Gastrocnemius medialis (tissue), 4 donors: ENCODE data around the gene AP5S1. TPM values are rescaled to one million over a fixed set of nuclear protein-coding genes. Genes with fewer than 3 reads are reported as not detected.

ENCODE experiments used
- ATAC-seq, 2 donors: fragments of 150-250 bp; one replicate each; pipeline ENCODE4 v1.9.1; 2016
- DNase-seq, 2 donors: peaks; one replicate each; pipeline ENCODE4 v3.0.0-alpha.2; 2019
- H3K27ac ChIP-seq, 4 donors: fragments of 200-600 bp; sonication (generic); 1 replicate in 1 of 4; 2 replicates in 3 of 4; pipeline ENCODE4 v1.5.1; 2016 to 2018; ENCODE audit warnings: mild to moderate bottlenecking in 2 of 4, moderate library complexity in 1 of 4
- H3K27me3 ChIP-seq, 3 donors: fragments of 200-600 bp; sonication (generic) in 2 of 3; 1 replicate in 1 of 3; 2 replicates in 2 of 3; pipeline versions ENCODE4 v1.5.1 to v1.6.0; 2016 to 2019; ENCODE audit warnings: mild to moderate bottlenecking in 1 of 3, moderate library complexity in 1 of 3
- H3K36me3 ChIP-seq, 2 donors: fragments of 200-600 bp; sonication (generic) in 1 of 2; one replicate each; pipeline ENCODE4 v1.5.1; 2017 to 2018
- H3K4me1 ChIP-seq, 2 donors: fragments of 200-600 bp; sonication (generic) in 1 of 2; one replicate each; pipeline ENCODE4 v1.5.1; 2016 to 2017; ENCODE audit warnings: mild to moderate bottlenecking in 2 of 2
- H3K4me3 ChIP-seq, 4 donors: fragments of 200-600 bp; sonication (generic) in 3 of 4; 1 replicate in 1 of 4; 2 replicates in 3 of 4; pipeline ENCODE4 v1.5.1; 2016 to 2019; ENCODE audit warnings: mild to moderate bottlenecking in 2 of 4
- H3K9me3 ChIP-seq, 3 donors: fragments of 200-600 bp; sonication (generic) in 2 of 3; 1 replicate in 1 of 3; 2 replicates in 2 of 3; pipeline ENCODE4 v1.5.1; 2016 to 2019
- POLR2A ChIP-seq, 2 donors: fragments of 450-650 bp; IDR thresholded peaks; one replicate each; pipeline ENCODE4 v1.6.1; 2017; ENCODE audit warnings: antibody characterized with exemption in 2 of 2, mild to moderate bottlenecking in 2 of 2, moderate library complexity in 2 of 2
- in situ Hi-C, 4 donors: fragments of 200-750 bp; cut with MboI; loops; one replicate each; pipeline versions ENCODE4 v1.15.0 to v1.8.0; 2017; ENCODE audit warnings: low sequenced_read_pairs in 4 of 4
- intact Hi-C: fragments of 100-400 bp; cut with DNase I; formaldehyde crosslinking; loops from one replicate; pipeline ENCODE4 v1.15.1; 2023; ENCODE audit warnings: low total_unique reads
- total RNA-seq, 4 donors: library from RNA; depleted of rRNA; stranded (reverse); fragments of >200 nt; gene quantifications; one replicate each; pipeline versions ENCODE4 v1.1.0 to v1.2.3, GENCODE V29; 2016
- TF ChIP-seq, protein P1 (sequence below), 5 experiments: fragments of 450-650 bp in 3 of 5; fragments of 200-600 bp in 2 of 5; sonication (generic) in 2 of 5; IDR thresholded peaks in 4 of 5; conservative IDR thresholded peaks in 1 of 5; 1 replicate in 4 of 5; 2 replicates in 1 of 5; pipeline ENCODE4 v1.5.1; 2016 to 2019; ENCODE audit warnings: antibody characterized with exemption in 5 of 5, mild to moderate bottlenecking in 3 of 5, moderate library complexity in 3 of 5

AP5S1 gene
- total RNA-seq, 4 donors from 2014 or later, result 11.6 to 20.9 (median 17.3) TPM

DNA sequence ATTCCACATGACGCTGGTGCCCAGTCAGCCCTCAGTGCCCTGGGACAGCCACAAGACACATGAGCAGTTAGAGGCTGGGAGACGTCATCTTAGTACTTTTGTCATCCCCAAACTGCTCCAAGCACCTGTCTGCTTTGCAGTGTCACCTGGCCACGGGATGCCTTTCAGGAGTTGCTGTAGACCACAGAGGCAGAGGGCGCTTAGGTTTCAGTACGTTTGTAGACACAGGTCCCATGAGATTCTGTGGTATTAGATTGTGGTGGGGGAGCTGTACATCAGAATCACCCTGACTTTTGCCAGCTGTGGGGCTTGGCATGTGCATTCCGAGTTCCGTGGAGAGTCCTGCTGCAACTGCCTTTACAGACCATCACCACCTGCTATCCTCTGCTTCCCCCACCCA is 43.0 kb downstream of the AP5S1 start:
- in situ Hi-C loops (no loop called here), intact Hi-C loops (no loop called here)
- H3K27ac ChIP-seq, result no peak overlapping the region
- ATAC-seq, result no peak
- no peaks in the 10 kb centered on the region for H3K4me1 ChIP-seq
- H3K9me3 ChIP-seq, result no peaks in the 10 kb centered on the region
- H3K36me3 ChIP-seq, result peaks cover 3 to 93% of the 10 kb centered on the region in 2 donors
- no peak for TF ChIP-seq POLR2A (IDR thresholded peaks at IDR 0.05)
- TF ChIP-seq, protein P1, sequence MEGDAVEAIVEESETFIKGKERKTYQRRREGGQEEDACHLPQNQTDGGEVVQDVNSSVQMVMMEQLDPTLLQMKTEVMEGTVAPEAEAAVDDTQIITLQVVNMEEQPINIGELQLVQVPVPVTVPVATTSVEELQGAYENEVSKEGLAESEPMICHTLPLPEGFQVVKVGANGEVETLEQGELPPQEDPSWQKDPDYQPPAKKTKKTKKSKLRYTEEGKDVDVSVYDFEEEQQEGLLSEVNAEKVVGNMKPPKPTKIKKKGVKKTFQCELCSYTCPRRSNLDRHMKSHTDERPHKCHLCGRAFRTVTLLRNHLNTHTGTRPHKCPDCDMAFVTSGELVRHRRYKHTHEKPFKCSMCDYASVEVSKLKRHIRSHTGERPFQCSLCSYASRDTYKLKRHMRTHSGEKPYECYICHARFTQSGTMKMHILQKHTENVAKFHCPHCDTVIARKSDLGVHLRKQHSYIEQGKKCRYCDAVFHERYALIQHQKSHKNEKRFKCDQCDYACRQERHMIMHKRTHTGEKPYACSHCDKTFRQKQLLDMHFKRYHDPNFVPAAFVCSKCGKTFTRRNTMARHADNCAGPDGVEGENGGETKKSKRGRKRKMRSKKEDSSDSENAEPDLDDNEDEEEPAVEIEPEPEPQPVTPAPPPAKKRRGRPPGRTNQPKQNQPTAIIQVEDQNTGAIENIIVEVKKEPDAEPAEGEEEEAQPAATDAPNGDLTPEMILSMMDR (IDR thresholded peaks at IDR 0.05 in 4 of 5, conservative IDR thresholded peaks at IDR 0.05 in 1 of 5), result no peak
- H3K27me3 ChIP-seq, result no peaks in the 10 kb centered on the region
- DNase-seq, result no peak
- no peak overlapping the region for H3K4me3 ChIP-seq

GRCh38 chr20:3864518-3864917 is 44.2 kb downstream of the AP5S1 start:
- DNase-seq (no peak), ATAC-seq (no peak)
- no peaks in the 10 kb centered on the region for H3K9me3 ChIP-seq
- TF ChIP-seq POLR2A (IDR thresholded peaks at IDR 0.05), result no peak
- TF ChIP-seq, protein P1 (IDR thresholded peaks at IDR 0.05 in 4 of 5, conservative IDR thresholded peaks at IDR 0.05 in 1 of 5), result no peak
- H3K27me3 ChIP-seq, result no peaks in the 10 kb centered on the region
- H3K36me3 ChIP-seq, result peaks cover 3 to 82% of the 10 kb centered on the region in 2 donors
- in situ Hi-C loops, result no loop called here
- H3K4me1 ChIP-seq, result no peaks in the 10 kb centered on the region
- no peak overlapping the region for H3K4me3 ChIP-seq
- intact Hi-C loops, result no loop called here
- no peak overlapping the region for H3K27ac ChIP-seq

- TF ChIP-seq, protein P1 (IDR thresholded peaks at IDR 0.05 in 4 of 5, conservative IDR thresholded peaks at IDR 0.05 in 1 of 5), result no peak
- TF ChIP-seq POLR2A (IDR thresholded peaks at IDR 0.05), result no peak
- Histone ChIP-seq H3K36me3 (peaks cover 3 to 78% of the 10 kb centered on the region in 2 donors), H3K4me1 (no peaks in the 10 kb centered on the region), H3K27me3 (no peaks in the 10 kb centered on the region), H3K27ac (no peak overlapping the region), H3K4me3 (no peak overlapping the region), H3K9me3 (no peaks in the 10 kb centered on the region)
- ATAC-seq (no peak), DNase-seq (no peak)
- intact Hi-C loops, result no loop called here
- in situ Hi-C loops, result no loop called here
These were observed 45.0 kb downstream of the AP5S1 start for GRCh38 chr20:3865152-3865886.

- intact Hi-C loops (no loop called here), in situ Hi-C loops (no loop called here)
- ATAC-seq, result no peak
These were observed 45.6 kb downstream of the AP5S1 start for GRCh38 chr20:3865887-3866407.

More at GRCh38 chr20:3865887-3866407, 45.6 kb downstream of the AP5S1 start:
- Histone ChIP-seq H3K27ac (no peak overlapping the region), H3K4me3 (no peak overlapping the region), H3K27me3 (no peaks in the 10 kb centered on the region), H3K4me1 (no peaks in the 10 kb centered on the region), H3K9me3 (no peaks in the 10 kb centered on the region), H3K36me3 (peaks cover 3 to 72% of the 10 kb centered on the region in 2 donors)
- no peak for DNase-seq
- TF ChIP-seq, protein P1 (IDR thresholded peaks at IDR 0.05 in 4 of 5, conservative IDR thresholded peaks at IDR 0.05 in 1 of 5), result no peak
